GM18502 (cell line): ENCODE results near the gene CYB561D2.

Experiments
- ATAC-seq: cut with Tn5 transposase; IDR thresholded peaks from one replicate; pipeline ENCODE4 v1.9.1; 2021; ENCODE audit warnings: mild to moderate bottlenecking; ENCODE audit not compliant: unreplicated experiment, poor library complexity

Gene CYB561D2

DNA sequence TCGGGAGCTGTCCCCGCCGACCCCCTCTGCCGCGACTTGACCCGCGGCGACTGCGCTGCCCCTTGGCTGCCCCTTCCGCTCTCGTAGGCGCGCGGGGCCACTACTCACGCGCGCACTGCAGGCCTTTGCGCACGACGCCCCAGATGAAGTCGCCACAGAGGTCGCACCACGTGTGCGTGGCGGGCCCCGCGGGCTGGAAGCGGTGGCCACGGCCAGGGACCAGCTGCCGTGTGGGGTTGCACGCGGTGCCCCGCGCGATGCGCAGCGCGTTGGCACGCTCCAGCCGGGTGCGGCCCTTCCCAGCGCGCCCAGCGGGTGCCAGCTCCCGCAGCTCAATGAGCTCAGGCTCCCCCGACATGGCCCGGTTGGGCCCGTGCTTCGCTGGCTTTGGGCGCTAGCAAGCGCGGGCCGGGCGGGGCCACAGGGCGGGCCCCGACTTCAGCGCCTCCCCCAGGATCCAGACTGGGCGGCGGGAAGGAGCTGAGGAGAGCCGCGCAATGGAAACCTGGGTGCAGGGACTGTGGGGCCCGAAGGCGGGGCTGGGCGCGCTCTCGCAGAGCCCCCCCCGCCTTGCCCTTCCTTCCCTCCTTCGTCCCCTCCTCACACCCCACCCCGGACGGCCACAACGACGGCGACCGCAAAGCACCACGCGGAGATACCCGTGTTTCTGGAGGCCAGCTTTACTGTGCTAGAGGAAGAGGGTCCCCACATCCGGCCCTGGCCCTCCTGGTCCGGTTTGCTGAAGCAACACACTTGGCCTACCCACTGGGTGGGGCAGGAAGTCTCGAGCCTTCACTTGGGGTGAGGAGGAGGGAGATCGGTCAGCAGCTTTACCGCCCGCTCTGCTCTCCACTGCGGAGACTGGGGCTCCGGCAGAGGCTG, 10.0 kb upstream of the CYB561D2 start, which contains the start of gene RASSF1:
Gene RASSF1 (minus strand): TSS at position 389 of the 882 bp plus-strand sequence. CDS start 31 bp downstream, at position 358.
- ATAC-seq, result no peak

- ATAC-seq, result no peak
These were observed 9.1 kb upstream of the CYB561D2 start for GRCh38 chr3:50341537-50341936.

DNA sequence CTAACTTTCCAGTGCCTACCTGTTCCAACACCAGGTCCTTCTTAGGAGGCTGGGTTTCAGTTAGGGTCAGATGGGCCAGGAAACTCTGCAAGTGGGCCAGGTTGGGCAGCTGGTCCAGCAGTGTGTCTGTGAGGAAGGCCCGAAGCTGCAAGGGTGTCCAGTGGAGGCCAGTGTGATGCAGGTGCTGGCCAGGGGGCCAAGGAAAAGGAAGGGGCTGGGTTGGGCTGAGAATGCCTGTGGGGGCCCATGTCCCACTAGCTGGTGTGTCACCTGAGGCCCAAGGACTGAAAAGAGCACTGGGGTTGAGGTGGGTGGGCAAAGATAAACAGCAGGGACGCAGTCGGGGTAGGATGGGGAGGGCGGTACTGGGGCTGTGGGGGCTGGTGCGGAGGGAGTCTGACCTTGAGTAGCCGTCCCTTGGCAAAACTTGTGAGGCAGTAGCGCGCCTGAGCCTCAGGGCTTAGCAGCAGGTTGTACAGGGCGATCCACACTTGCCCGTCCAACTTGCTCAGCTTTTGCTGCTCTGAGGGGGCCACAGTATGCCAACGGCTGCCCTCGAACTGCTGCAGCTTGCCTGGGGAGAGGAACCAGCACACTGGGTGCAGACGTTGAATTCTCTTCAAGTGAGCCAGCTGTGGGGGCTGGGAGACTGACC, 8.5 kb upstream of the CYB561D2 start:
- ATAC-seq, result no peak

- no peak for ATAC-seq
These were observed 7.6 kb upstream of the CYB561D2 start for GRCh38 chr3:50342813-50343633.

GRCh38 chr3:50345008-50345407, 5.7 kb upstream of the CYB561D2 start:
- no peak for ATAC-seq

DNA sequence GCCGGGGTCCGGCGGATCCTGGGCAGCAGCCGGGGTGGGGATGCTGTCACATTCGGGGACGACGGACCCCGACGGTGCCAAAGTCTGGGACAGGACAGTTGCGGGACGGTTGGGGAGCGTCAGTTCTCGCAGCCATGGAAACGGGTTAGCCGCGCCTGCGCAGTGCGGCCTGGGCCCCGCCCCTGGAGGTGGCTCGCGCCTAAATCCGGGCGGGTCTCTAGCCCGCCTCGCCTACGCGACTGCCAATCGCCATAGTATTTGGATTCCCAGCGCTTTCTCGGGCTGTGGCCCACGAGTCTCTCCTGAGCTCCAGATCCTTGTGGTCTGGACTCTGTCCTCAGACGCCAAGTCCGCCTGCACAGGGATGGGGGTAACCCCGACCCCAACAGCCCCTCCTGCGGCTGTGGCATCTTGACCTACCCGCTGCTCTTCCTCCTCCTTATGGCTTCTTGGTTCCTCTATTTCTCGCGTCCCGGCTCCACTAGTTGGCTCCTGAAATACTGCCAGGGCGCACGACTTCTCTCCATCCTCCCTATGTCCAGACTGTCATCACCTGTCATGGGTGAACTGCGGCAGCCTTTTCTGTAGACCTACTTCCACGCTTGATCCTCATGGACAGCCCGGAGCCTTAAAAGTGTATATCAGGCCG, 5.0 kb upstream of the CYB561D2 start, which contains the start of gene ZMYND10:
Gene ZMYND10 (minus strand): TSS at position 147 of the 649 bp plus-strand sequence. CDS start 153 bp downstream, outside the sequence.
- ATAC-seq, result peak; percentile 36

DNA sequence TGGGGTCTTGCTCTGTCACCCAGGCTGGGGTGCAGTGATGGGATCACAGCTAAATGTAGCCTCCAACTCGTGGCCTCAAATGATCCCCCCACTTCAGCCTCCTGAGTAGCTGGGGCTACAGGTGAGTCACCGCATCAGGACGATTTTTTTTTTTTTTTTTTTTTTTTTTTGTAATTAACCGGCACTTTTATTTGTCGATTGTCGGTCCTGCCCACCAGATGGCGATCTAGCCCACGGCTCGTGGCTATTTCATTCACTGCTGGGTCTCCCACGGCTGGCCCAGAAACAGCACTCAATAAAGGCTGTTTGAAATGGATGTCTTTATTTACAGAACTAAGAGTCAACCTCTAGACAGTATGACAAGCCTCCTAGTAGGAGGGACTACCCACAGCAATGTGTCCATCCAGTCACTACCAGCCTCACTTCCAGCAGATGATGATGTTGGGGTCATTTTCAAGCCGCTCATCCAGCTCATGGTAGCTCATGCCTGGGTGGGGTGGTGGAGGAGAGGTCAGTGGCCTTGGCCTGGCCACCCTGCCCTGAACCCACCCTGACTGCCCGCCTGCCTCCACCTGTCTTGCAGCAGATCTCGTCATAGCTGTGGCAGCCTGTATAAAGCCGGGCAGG, 3.4 kb upstream of the CYB561D2 start:
- no peak for ATAC-seq

GRCh38 chr3:50350213-50350526, 492 bp upstream of the CYB561D2 start:
- ATAC-seq, result no peak

DNA sequence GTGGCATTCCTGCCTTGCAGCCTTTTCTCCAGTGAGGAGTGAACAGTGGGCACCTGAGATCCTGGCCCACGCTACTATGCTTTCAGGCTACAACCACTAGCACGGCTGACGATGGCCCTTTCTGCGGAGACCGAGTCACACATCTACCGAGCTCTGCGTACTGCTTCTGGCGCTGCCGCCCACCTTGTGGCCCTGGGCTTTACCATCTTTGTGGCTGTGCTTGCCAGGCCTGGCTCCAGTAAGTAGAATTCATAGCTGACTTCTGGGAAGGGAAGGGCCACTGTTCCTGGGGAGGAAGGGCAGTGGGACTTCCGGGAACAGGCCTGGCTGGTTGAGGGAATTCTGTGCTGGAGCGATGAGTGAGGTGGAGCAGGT, 648 bp downstream of the CYB561D2 start:
- ATAC-seq, result no peak

DNA sequence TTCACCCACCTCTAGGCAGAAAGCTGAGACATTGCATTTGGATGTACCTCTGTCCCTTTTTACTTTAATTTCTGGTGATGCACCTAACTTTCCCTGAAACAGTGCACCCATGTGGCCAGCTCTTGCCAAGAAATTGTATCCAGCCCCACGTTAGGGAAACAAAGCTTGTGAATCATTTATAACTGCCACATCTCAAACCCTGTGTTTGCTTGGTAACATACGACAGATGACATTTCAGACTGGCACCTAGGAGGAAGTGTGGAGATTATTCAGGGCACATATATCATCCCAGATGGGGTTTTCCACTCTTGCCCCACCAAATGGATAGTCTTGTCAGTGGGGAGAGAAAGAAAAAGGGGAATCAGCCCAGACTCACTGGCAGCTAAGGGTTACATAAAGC, 2.1 kb downstream of the CYB561D2 start:
- no peak for ATAC-seq

DNA sequence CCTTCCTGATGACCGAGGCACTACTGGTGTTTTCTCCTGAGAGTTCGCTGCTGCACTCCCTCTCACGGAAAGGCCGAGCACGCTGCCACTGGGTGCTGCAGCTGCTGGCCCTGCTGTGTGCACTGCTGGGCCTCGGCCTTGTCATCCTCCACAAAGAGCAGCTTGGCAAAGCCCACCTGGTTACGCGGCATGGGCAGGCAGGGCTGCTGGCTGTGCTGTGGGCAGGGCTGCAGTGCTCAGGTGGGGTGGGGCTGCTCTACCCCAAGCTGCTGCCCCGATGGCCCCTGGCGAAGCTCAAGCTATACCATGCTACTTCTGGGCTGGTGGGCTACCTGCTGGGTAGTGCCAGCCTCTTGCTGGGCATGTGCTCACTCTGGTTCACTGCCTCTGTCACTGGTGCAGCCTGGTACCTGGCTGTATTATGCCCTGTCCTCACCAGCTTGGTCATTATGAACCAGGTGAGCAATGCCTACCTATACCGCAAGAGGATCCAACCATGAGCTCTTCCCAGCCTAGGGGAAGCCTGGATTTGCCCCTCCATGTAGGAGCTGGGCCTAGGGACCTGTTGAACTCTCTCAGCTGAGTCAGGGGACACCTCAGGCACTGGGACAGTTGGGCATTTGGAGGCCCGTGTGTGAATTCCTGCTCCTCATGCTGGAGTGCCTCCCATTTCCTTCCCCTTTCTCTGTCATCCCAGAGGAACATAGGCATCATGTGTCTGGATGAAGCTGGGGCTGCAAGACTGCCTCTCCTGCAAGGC, 2.8 kb downstream of the CYB561D2 start:
- ATAC-seq, result no peak

GRCh38 chr3:50354186-50354764, 3.6 kb downstream of the CYB561D2 start:
- no peak for ATAC-seq

- no peak for ATAC-seq
These were observed 4.2 kb downstream of the CYB561D2 start for GRCh38 chr3:50354850-50355249.

GRCh38 chr3:50355829-50356552, 5.3 kb downstream of the CYB561D2 start:
- ATAC-seq, result no peak

DNA sequence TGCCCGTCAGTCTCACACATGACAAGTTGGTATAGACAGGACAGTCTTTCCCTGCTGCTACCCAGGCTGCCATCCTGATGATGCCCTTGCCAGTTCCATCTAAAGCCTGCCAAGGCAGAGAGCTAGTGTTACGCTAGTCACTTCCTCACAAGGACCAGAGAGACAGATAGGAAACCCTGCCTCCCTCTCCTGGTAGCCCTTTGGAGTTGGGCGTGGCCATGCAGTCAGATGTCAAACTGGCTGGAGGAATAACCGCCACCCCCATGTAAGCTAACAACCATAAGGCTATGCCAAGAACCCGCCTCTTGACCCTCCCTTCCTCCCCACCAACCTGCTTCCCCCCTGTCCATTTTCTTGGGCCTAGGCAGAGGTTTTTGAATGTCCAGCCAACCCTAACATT, 5.9 kb downstream of the CYB561D2 start:
- no peak for ATAC-seq

- ATAC-seq, result no peak
These were observed 6.8 kb downstream of the CYB561D2 start for GRCh38 chr3:50357481-50357880.

DNA sequence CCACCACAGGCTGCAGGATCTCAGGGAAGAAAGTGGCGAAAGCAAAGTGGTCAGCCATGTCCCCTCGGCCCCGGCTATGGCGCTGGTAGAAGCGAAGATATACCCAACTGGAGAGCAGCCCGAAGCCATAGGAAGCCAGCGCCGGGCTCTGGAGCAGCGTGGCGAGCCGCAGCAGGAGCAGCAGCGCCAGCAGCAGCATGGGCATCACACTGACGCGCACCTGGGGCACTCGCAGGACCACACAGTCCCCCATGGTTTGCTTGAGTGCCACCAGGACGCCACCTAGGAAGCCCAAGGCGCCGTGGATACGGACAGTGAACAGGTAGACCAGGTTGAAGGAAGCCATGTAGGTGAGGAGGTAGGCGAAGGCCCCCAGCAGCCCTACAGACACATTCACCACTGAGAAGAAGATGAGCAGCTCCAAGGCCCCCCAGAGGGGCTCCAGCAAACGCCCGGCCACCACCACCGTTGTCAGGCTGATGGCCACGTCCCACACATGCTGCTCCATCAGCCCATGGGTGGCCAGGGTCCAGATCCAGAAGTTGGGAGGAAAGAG, 7.8 kb downstream of the CYB561D2 start:
- ATAC-seq, result no peak
